HepG2 (cell line): Measurements from ENCODE around the gene ZC3H7B. TPM values are rescaled to one million over a fixed set of nuclear protein-coding genes. Genes with fewer than 3 reads are reported as not detected.

ENCODE experiments used
- ATM ChIP-seq: fragments of 450-650 bp; IDR thresholded peaks from 2 replicates; pipeline ENCODE4 v1.7.1; 2017; ENCODE audit warnings: mild to moderate bottlenecking, borderline replicate concordance
- DBP ChIP-seq: sonication (generic); formaldehyde crosslinking; IDR thresholded peaks from 2 replicates; pipeline ENCODE4 v1.4.0; 2020; ENCODE audit warnings: missing genetic modification reagents; ENCODE audit errors: not compliant biosample characterization
- GABPA ChIP-seq, 2 experiments: IDR thresholded peaks; 2 replicates each; pipeline ENCODE4 v1.6.1; 2011 to 2016; ENCODE audit warnings: low read depth in 2 of 2, low read length in 1 of 2, missing biosample characterization in 1 of 2, missing genetic modification characterization in 1 of 2
- GZF1 ChIP-seq: sonication (generic); formaldehyde crosslinking; IDR thresholded peaks from 2 replicates; pipeline ENCODE4 v1.5.1; 2020; ENCODE audit warnings: mild to moderate bottlenecking, missing genetic modification reagents
- MBD4 ChIP-seq: IDR thresholded peaks from 2 replicates; pipeline ENCODE4 v1.6.1; 2012; ENCODE audit warnings: low read length, inconsistent platforms, borderline replicate concordance
- MLX ChIP-seq: IDR thresholded peaks from 2 replicates; pipeline ENCODE4 v1.6.1; 2016
- PHF8 ChIP-seq: sonication (generic); formaldehyde crosslinking; IDR thresholded peaks from 2 replicates; pipeline ENCODE4 v1.5.0; 2020; ENCODE audit warnings: missing genetic modification reagents
- SOX5 ChIP-seq: IDR thresholded peaks from 2 replicates; pipeline ENCODE4 v1.6.1; 2016; ENCODE audit warnings: borderline replicate concordance
- SRSF4 ChIP-seq: fragments of 200-400 bp; formaldehyde crosslinking; IDR thresholded peaks from one replicate; pipeline ENCODE4 v1.6.1; 2018; ENCODE audit warnings: mild to moderate bottlenecking, low read depth, low read length, moderate library complexity; ENCODE audit not compliant: poor library complexity, severe bottlenecking
- SRY ChIP-seq: sonication (generic); formaldehyde crosslinking; IDR thresholded peaks from 2 replicates; pipeline ENCODE4 v1.8.0; 2022; ENCODE audit warnings: mild to moderate bottlenecking, missing genetic modification reagents
- TBL1XR1 ChIP-seq: fragments of 150-350 bp; IDR thresholded peaks from 2 replicates; pipeline ENCODE4 v1.6.1; 2014; ENCODE audit warnings: borderline replicate concordance, low read length; ENCODE audit not compliant: partially characterized antibody
- TCF7 ChIP-seq: sonication (generic); IDR thresholded peaks from 2 replicates; pipeline ENCODE4 v1.6.1; 2016; ENCODE audit warnings: antibody characterized with exemption, low read depth
- ZBED4 ChIP-seq: sonication (generic); formaldehyde crosslinking; IDR thresholded peaks from 2 replicates; pipeline ENCODE4 v1.4.0; 2020; ENCODE audit warnings: missing genetic modification reagents, borderline replicate concordance
- ZBTB39 ChIP-seq: sonication (generic); formaldehyde crosslinking; IDR thresholded peaks from 2 replicates; pipeline ENCODE4 v1.5.0; 2020; ENCODE audit warnings: missing genetic modification reagents
- ZMYM4 ChIP-seq: sonication (generic); formaldehyde crosslinking; IDR thresholded peaks from 2 replicates; pipeline ENCODE4 v1.8.1; 2023; ENCODE audit warnings: mild to moderate bottlenecking, missing genetic modification reagents
- ZNF232 ChIP-seq: sonication (generic); formaldehyde crosslinking; IDR thresholded peaks from 2 replicates; pipeline ENCODE4 v1.4.0; 2020; ENCODE audit warnings: missing genetic modification reagents, borderline replicate concordance
- ZNF282 ChIP-seq: fragments of 450-650 bp; IDR thresholded peaks from 2 replicates; pipeline ENCODE4 v1.6.1; 2018; ENCODE audit not compliant: partially characterized antibody
- ZNF333 ChIP-seq: sonication (generic); formaldehyde crosslinking; IDR thresholded peaks from 2 replicates; pipeline ENCODE4 v1.4.0; 2020; ENCODE audit warnings: mild to moderate bottlenecking, missing genetic modification reagents, borderline replicate concordance
- ZNF567 ChIP-seq: sonication (generic); formaldehyde crosslinking; IDR thresholded peaks from 2 replicates; pipeline ENCODE4 v1.8.1; 2023; ENCODE audit warnings: mild to moderate bottlenecking, missing genetic modification reagents, borderline replicate concordance
- ZNF7 ChIP-seq: IDR thresholded peaks from 2 replicates; pipeline ENCODE4 v1.6.1; 2016; ENCODE audit warnings: missing biosample characterization, missing genetic modification reagents
- ZNF788 ChIP-seq: sonication (generic); formaldehyde crosslinking; IDR thresholded peaks from 2 replicates; pipeline ENCODE4 v1.5.0; 2020; ENCODE audit warnings: mild to moderate bottlenecking, missing genetic modification reagents, borderline replicate concordance
- polyA plus RNA-seq, 8 experiments: library from polyadenylated mRNA; depleted of rRNA in 3 of 8; stranded (reverse) in 7 of 8; unstranded in 1 of 8; fragments of >200 nt; fragmentation: Illumina TruSeq in 4 of 8; extraction: Trizol in 4 of 8; gene quantifications; 2 replicates each; pipeline versions ENCODE4 v1.2.1 to v1.2.3, GENCODE V29; 2011 to 2016; ENCODE audit warnings: low read depth in 4 of 8, missing spikeins in 1 of 8, mixed read lengths in 1 of 8; ENCODE audit not compliant: insufficient read depth in 1 of 8
- total RNA-seq, 5 experiments: library from RNA; depleted of rRNA; stranded (reverse); fragments of >200 nt; fragmentation: Illumina TruSeq; extraction: Trizol; gene quantifications; 2 replicates each; pipeline ENCODE4 v1.2.3, GENCODE V29; 2016; ENCODE audit warnings: low read depth in 1 of 5

ZC3H7B gene
- total and polyA plus RNA-seq, 2 of the 13 experiments (the other 11 are each of a cell fraction or from before 2014, with no cell fraction given) = 26.4 to 37.2 TPM

- TF ChIP-seq ZBED4 (CRISPR knock-in tag) (peak; percentile 38; the same call in 1 of the 2 replicates), ZNF333 (CRISPR knock-in tag) (no peak; the same call in 1 of the 2 replicates), GZF1 (CRISPR knock-in tag) (0 out of 2 replicates have a peak, but pooled peaks have one; percentile 9), TBL1XR1 (no peak), ZNF282 (no peak), ZBTB39 (0 out of 2 replicates have a peak, but pooled peaks have one; percentile 48), SOX5 (CRISPR knock-in tag) (no peak), ZMYM4 (CRISPR knock-in tag) (peak; percentile 55; the same call in 1 of the 2 replicates), ZNF232 (no peak), MLX (CRISPR knock-in tag) (peak; percentile 5; the same call in 1 of the 2 replicates), GABPA (IDR thresholded peaks at IDR 0.05; ENCODE audit: low read depth, low read length) (no peak), GABPA (CRISPR knock-in tag; IDR thresholded peaks at IDR 0.05; ENCODE audit: low read depth) (no peak), ZNF788 (CRISPR knock-in tag) (peak; percentile 85; the same call in 1 of the 2 replicates), SRY (0 out of 2 replicates have a peak, but pooled peaks have one; percentile 6), TCF7 (no peak), SRSF4 (no peak), ZNF567 (CRISPR knock-in tag) (no peak), ZNF7 (CRISPR knock-in tag) (no peak), PHF8 (CRISPR knock-in tag) (peak; percentile 23), MBD4 (no peak), ATM (no peak), DBP (no peak)
Measured at GRCh38 chr22:41381329-41382097, 80.2 kb downstream of the ZC3H7B start, which contains the start of gene TEF (continued).
